Middle frontal gyrus (tissue), 1 donor: ENCODE measurements around the gene SMIM7.

Experiments used
- DNase-seq: peaks from one replicate; pipeline ENCODE4 v3.0.0-alpha.2; 2015; ENCODE audit warnings: low spot score; ENCODE audit errors: extremely low spot score

The SMIM7 gene

GRCh38 chr19:16596399-16596798, 63.5 kb downstream of the SMIM7 start:
- DNase-seq = no peak
